M059J (cell line): ENCODE measurements around the gene RNF112. TPM values are rescaled to one million over a fixed set of nuclear protein-coding genes. Genes with fewer than 3 reads are reported as not detected.
"Not testable (repeated sequence)": the region's sequence is repeated elsewhere in the genome, so short reads cannot be mapped to it uniquely, and the experiment has no call there.

Experiments used
- DNase-seq: peaks from one replicate; pipeline ENCODE4 v3.0.0-alpha.2; 2012; ENCODE audit warnings: low read depth
- total RNA-seq: library from RNA; depleted of rRNA; stranded (reverse); fragments of >200 nt; shearing (Covaris generic); gene quantifications from 2 replicates; pipeline ENCODE4 v1.2.3, GENCODE V29; 2014; rRNA removed

RNF112 gene
- total RNA-seq, 1 experiment from 2014 or later: 0.39 TPM

- DNase-seq: peak; percentile 94
Measured at GRCh38 chr17:19448341-19449268, 37.6 kb downstream of the RNF112 start.

GRCh38 chr17:19449656-19450055 lies 38.6 kb downstream of the RNF112 start:
- DNase-seq: no peak

- no peak for DNase-seq
Measured at GRCh38 chr17:19453296-19453695, 42.3 kb downstream of the RNF112 start.

GRCh38 chr17:19454074-19454473 lies 43.0 kb downstream of the RNF112 start:
- no peak for DNase-seq

- no peak for DNase-seq
Measured at GRCh38 chr17:19456016-19456927, 45.2 kb downstream of the RNF112 start.

- DNase-seq: no peak
Measured at GRCh38 chr17:19457046-19457445, 46.0 kb downstream of the RNF112 start.

- DNase-seq: no peak
Measured at GRCh38 chr17:19457830-19458271, 46.8 kb downstream of the RNF112 start.

- DNase-seq: not testable (repeated sequence)
Measured at GRCh38 chr17:19458481-19458880, 47.4 kb downstream of the RNF112 start.

GRCh38 chr17:19459018-19459655 lies 48.1 kb downstream of the RNF112 start:
- DNase-seq: not testable (repeated sequence)

GRCh38 chr17:19460700-19461099 lies 49.7 kb downstream of the RNF112 start:
- no peak for DNase-seq

- DNase-seq: no peak
Measured at GRCh38 chr17:19461116-19461515, 50.1 kb downstream of the RNF112 start.

- no peak for DNase-seq
Measured at GRCh38 chr17:19461681-19462080, 50.6 kb downstream of the RNF112 start.

- DNase-seq: not testable (repeated sequence)
Measured at GRCh38 chr17:19462456-19463035, 51.5 kb downstream of the RNF112 start.

GRCh38 chr17:19464031-19465026 lies 53.3 kb downstream of the RNF112 start:
- DNase-seq: no peak

Other genes with a start within 250 kb of the RNF112 start
- 19.1 and 34.0 TPM in 2 replicates for gene EPN2, start 173.9 kb upstream of the RNF112 start, total RNA-seq
- gene B9D1, start 48.5 kb upstream of the RNF112 start, total RNA-seq: 20.6 and 31.7 TPM in 2 replicates
- 13.8 and 25.3 TPM in 2 replicates for gene MAPK7, start 32.7 kb upstream of the RNF112 start, total RNA-seq
- 0.07 TPM in 1 of 2 replicates, not detected in the other for gene MFAP4, start 24.0 kb upstream of the RNF112 start, total RNA-seq
- gene SLC47A1, start 122.6 kb downstream of the RNF112 start, total RNA-seq: 0.02 TPM in 1 of 2 replicates, not detected in the other
- gene ALDH3A2, start 237.5 kb downstream of the RNF112 start, total RNA-seq: 62.5 and 81.8 TPM in 2 replicates